Cortex of kidney (tissue), 1 donor: ENCODE results near the gene SNX32.

ENCODE experiments used
- DNase-seq: peaks from one replicate; lab custom pipeline; 2025; lab: John Stamatoyannopoulos, UW

Gene SNX32

GRCh38 chr11:65833297-65834030, at the start of gene SNX32:
SNX32 (plus strand) TSS chr11:65833963; CDS start chr11:65834066, 103 bp downstream.
- no peak for DNase-seq

GRCh38 chr11:65785319-65786007, 48.3 kb upstream of the SNX32 start:
- no peak for DNase-seq

GRCh38 chr11:65786008-65786785, 47.6 kb upstream of the SNX32 start:
- no peak for DNase-seq

GRCh38 chr11:65786786-65787636, 46.8 kb upstream of the SNX32 start, which contains the start of gene OVOL1:
OVOL1 (plus strand) TSS chr11:65787063; CDS start chr11:65787374, 311 bp downstream.
- no peak for DNase-seq

GRCh38 chr11:65787649-65788622, 45.8 kb upstream of the SNX32 start:
- DNase-seq, result no peak

GRCh38 chr11:65788821-65789220, 44.9 kb upstream of the SNX32 start:
- DNase-seq, result no peak

- no peak for DNase-seq
Measured at GRCh38 chr11:65789230-65790103, 44.3 kb upstream of the SNX32 start.

GRCh38 chr11:65790104-65790901, 43.5 kb upstream of the SNX32 start:
- DNase-seq, result no peak

GRCh38 chr11:65790902-65791650, 42.7 kb upstream of the SNX32 start:
- no peak for DNase-seq

GRCh38 chr11:65791719-65792213, 42.0 kb upstream of the SNX32 start:
- no peak for DNase-seq

- DNase-seq, result no peak
Measured at GRCh38 chr11:65792456-65792855, 41.3 kb upstream of the SNX32 start.

GRCh38 chr11:65793144-65793581, 40.6 kb upstream of the SNX32 start:
- DNase-seq, result no peak

GRCh38 chr11:65793625-65794400, 40.0 kb upstream of the SNX32 start:
- no peak for DNase-seq

- no peak for DNase-seq
Measured at GRCh38 chr11:65794570-65795510, 38.9 kb upstream of the SNX32 start.

GRCh38 chr11:65796726-65797601, 36.8 kb upstream of the SNX32 start:
- DNase-seq, result no peak
